CD4-positive, alpha-beta T cell treated with Interferon gamma for 1 hour (primary cell): ENCODE data around the gene LIPG.
"Not testable (repeated sequence)": the region's sequence is repeated elsewhere in the genome, so short reads cannot be mapped to it uniquely, and the experiment has no call there.

Source experiments
- DNase-seq: peaks from one replicate; pipeline ENCODE4 v3.0.0-alpha.2; 2020

The LIPG gene

DNA sequence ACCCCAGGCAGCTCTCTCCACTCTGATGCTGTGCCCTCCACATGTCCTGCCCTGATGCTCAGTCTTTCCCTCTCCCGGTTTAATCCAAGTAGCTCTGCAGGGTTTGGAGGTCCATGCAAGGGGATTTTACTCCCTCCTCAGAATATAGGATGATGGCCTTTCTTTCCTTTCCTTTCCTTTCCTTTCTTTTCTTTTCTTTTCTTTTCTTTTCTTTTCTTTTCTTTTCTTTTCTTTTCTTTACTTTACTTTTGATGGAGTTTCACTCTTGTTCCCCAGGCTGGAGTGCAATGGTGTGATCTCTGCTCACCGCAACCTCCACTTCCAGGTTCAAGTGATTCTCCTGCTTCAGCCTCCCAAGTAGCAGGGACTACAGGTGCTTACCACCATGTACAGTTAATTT is 17.7 kb downstream of the LIPG start:
- DNase-seq: not testable (repeated sequence)

DNA sequence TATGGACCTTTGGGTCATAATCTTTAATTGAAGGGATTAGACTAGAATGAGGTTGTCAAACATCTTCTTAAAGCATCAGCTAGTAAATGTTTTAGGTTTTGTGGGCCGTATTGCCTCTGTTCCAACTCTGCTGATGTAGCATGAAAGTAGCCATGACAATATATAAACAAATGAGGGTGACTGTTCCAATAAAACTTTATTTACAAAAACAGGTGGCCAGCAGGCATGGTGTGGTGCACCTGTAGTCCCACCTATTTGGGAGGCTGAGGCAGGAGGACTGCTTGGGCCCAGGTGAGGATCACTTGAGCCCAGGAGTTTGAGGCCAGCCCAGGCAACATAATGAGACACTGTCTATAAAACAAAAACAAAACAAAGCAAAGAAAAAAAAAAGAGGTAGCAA is 18.4 kb downstream of the LIPG start:
- no peak for DNase-seq

GRCh38 chr18:49581371-49581770 is 19.5 kb downstream of the LIPG start:
- DNase-seq: no peak

GRCh38 chr18:49582579-49582978 is 20.7 kb downstream of the LIPG start:
- DNase-seq: no peak

DNA sequence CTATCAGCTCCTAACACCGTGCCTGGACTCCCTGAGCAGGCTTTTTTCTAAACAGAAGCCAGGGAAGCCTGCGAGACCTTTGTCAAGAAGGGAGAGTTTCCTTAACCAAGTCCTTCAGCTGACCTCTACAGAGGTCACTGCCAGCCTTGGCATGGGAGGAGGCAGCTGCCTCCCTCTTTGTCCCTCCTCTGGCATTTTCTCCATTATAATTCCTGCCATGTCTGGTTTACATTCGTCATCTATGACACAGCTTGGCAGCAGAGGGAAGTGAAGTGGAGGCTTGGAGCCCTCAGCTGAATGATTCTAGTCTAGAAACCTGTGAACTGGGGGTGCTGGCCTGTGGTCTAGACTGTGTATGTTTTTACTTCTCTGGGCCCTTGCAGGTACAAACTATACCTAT is 22.5 kb downstream of the LIPG start:
- DNase-seq: no peak

DNA sequence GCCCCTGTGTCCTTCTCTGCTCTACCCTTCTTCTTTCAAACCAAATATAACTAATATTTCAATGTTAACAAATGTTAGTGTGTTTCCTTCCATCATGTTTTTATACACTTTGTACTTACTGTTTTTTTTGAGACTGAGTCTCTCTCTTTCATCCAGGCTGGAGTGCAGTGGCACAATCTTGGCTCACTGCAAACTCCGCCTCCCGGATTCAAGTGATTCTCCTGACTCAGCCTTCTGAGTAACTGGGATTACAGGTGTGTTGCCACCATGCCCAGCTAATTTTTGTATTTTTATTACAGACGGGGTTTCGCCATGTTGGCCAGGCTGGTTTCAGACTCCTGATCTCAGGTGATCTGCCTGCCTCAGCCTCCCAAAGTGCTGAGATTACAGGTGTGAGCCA is 23.1 kb downstream of the LIPG start:
- not testable (repeated sequence) for DNase-seq

DNA sequence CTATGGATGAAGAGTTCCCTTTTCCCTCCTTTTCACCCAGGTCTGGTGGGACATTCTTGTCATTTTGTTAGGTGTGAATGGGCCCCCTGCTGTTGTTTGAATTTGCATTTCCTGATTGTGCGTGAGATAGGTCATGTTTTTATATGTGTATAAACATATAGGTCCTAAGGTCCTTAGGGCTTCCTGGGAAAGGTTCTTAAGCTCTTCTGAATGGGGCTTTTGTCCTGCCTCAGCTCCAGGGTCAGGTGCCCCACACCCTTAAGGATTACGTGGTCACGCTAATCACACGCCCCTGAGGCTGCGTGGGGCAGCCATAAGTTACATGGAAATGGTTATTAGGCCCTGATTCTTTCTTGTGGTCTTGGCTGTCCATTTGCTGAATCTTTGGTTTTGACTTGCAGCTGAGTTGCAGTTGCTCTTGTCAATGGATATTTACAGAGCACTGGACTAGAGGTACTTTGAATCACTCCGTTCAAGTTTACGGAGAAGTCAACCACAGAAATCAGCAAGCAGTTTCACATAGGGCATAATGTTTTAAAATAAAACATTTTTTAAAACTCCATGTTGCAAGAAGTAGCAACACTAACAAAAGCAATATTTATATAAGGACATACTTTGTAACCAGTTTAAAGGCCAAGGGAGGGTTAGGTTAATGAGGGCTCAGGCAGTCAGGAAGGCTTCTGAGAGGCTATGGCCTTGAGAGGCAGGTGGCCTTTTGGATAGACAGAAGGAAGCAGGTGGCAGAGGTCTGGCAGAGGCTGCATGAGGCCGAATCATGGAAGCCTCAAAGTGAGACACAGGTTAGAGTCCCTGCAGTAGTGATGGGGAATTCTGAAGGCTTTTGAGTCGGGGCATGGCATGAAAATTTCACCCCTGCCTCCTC is 24.2 kb downstream of the LIPG start:
- DNase-seq: no peak

GRCh38 chr18:49588171-49588570 is 26.3 kb downstream of the LIPG start:
- no peak for DNase-seq

DNA sequence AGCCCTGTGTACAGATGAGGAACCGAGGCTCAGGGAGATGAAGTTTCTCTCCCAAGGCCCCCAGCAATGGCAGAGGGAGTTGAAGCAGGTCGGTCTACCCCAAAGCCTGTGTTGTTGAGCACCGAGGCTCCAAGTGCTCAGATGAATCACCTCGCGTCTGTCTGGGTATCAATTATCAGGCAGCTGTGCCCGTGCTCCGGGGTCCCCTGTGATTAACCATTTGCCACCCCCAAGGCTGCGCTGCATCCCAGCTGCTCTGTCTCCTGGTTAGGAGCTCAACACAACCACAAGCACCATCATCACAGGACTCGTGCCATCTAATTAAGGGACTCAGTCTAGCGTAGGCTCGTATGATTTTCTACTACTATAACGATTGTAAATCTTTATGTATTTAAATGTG is 27.1 kb downstream of the LIPG start:
- DNase-seq: no peak

DNA sequence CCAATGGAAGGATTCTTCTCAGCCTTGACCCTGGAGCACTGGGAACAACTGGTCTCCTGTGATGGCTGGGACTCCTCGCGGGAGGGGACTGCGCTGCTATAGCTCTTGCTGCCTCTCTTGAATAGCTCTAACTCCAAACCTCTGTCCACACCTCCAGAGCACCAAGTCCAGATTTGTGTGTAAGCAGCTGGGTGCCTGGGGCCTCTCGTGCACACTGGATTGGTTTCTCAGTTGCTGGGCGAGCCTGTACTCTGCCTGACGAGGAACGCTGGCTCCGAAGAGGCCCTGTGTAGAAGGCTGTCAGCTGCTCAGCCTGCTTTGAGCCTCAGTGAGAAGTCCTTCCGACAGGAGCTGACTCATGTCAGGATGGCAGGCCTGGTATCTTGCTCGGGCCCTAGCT is 28.8 kb downstream of the LIPG start:
- DNase-seq: no peak

DNA sequence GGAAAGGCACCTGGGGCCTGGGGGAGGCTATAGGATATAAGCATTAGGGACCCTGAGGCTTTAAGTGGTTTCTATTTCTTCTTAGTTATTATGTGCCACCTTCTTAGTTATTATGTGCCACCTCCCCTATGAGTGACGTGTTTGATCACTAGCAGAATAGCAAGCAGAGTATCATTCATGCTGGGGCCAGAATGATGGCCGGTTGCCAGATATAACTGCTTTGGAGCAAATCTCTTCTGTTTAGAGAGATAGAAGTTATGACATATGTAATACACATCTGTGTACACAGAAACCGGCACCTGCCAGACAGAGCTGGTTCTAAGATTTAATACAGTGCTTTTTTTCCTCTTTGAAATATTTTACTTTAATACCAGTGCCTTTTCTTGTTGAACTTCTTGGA is 29.4 kb downstream of the LIPG start:
- DNase-seq: no peak

GRCh38 chr18:49591775-49592174 is 29.9 kb downstream of the LIPG start:
- no peak for DNase-seq

- no peak for DNase-seq
Measured at GRCh38 chr18:49596687-49597086, 34.8 kb downstream of the LIPG start.

DNA sequence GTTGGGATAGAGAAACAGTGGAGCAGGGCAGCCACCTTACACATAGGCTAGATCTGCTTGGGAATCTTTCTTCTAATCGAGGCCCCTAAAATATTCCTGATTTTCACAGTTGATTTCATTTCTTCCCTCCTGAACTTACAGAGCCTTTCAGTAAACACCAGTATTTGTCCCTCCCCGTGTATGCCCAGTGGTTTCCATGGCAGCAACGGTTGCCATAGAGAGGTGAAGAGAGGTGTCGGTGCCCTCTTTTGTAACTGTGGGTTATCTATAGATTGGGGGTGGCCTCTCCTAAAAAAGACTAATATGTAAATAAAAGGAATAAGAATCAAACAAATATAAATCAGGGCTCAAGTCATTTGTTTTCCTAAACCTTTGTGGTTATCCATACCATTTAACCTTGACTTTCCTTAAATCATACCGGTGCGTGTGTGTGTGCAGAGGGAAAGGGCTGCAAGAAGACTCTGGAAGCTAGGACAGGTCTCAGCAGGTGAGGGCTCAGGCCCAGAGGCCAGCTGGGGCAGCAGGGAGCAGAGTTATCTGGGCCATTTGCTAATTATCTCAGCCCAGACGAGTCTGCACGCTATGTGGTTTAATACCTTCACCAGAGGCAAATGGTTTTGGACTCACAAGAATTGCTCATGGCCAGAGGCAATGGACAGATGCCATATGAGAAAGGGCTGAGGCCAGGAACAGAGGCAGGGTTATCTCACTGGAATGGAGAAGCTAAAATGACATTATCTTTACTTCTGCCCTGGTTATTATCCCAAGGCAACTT is 35.5 kb downstream of the LIPG start:
- DNase-seq: no peak

- no peak for DNase-seq
Measured at GRCh38 chr18:49601211-49601610, 39.4 kb downstream of the LIPG start.

- no peak for DNase-seq
Measured at GRCh38 chr18:49608366-49609255, 46.8 kb downstream of the LIPG start.

DNA sequence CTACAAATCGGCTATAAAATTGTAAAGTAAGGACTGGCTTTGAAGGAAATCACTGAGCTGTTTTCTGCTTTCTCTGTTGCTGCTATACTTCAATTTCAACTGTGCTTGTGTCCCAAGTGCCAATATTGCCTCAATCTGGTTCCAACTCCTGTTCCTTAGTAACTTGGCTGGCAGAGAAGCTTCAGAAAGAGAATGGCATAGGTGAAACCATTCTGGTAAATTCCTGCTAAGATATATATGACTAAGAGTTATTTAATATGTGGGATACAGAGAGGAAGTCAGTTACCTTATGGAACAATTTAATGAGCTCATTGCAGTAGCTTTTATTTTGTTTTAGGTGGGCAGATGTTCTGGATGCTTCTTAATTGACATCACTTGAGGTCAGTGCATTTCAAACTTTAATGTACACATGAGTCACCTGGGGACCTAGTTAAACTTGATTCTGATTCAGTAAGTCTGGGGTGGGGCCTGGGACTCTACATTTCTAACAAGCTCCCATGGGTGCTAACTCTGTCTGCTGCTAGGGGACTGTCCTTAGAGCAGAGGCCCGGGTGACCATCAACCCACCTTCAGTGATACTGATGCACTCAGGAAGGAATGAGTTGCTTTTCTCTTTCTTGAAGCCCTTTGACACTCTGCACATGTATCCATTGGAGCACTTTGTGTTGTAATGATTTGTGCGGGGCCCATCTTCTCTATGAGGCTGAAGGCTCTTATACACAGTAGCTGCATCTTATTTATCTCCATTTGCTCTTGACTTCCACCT is 47.6 kb downstream of the LIPG start:
- no peak for DNase-seq

DNA sequence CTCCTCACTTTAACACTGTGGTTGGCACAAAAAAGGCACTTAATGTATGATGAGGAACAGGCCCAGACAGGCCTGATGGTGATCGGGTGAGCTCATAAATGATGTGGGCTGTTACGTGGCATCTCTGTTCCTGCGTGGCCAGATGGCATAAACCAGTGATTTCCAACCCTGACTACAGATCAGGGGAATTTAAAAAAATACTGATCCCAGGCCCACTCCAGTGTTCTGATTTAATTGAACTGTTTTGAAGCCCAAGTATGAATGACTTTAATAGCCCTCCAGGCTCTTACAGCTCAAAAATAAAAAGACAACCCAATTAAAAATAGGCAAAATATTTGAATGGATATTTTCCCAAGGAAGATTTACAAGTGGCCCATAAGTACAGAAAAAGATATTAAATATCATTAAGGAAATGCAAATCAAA is 48.2 kb downstream of the LIPG start:
- no peak for DNase-seq

GRCh38 chr18:49611316-49611715 is 49.5 kb downstream of the LIPG start:
- DNase-seq: no peak

- DNase-seq: no peak
Measured at GRCh38 chr18:49612515-49613033, 50.7 kb downstream of the LIPG start.

- DNase-seq: no peak
Measured at GRCh38 chr18:49613141-49613640, 51.3 kb downstream of the LIPG start.

- DNase-seq: no peak
Measured at GRCh38 chr18:49613641-49614151, 51.8 kb downstream of the LIPG start.
